ENCODE measurements around the gene OR2T34. TPM values are rescaled to one million over a fixed set of nuclear protein-coding genes. Genes with fewer than 3 reads are reported as not detected.

OR2T34 gene
- total and polyA plus RNA-seq, 2 of the 4 experiments (the other 2 are of a cell fraction), result not detected

GRCh38 chr1:248621770-248622169 is 47.2 kb upstream of the OR2T34 start:
- Histone ChIP-seq H4K20me1 (ENCODE audit: insufficient read depth, low read length) (no peaks in the 10 kb centered on the region), H2BK15ac (ENCODE audit: low read depth, low read length) (no peak overlapping the region), H3K9me3 (ENCODE audit: control insufficient read depth, insufficient read depth, low read length) (no peaks in the 10 kb centered on the region), H2BK5ac (ENCODE audit: low read depth, low read length, poor library complexity, severe bottlenecking) (no peak overlapping the region), H2BK120ac (ENCODE audit: low read depth, low read length) (no peak overlapping the region), H3K9ac (ENCODE audit: low read depth, low read length) (no peak overlapping the region), H4K5ac (ENCODE audit: low read depth, low read length) (no peak overlapping the region), H3K27ac (ENCODE audit: insufficient read depth, low read length) (no peak overlapping the region), H4K8ac (ENCODE audit: low read depth in 2 of 2, low read length in 2 of 2) (no peak overlapping the region), H2AK5ac (ENCODE audit: low read depth, low read length) (no peak overlapping the region), H3K23ac (ENCODE audit: low read depth, low read length) (no peak overlapping the region), H3K4me1 (ENCODE audit: control insufficient read depth, insufficient read depth, low read length) (no peaks in the 10 kb centered on the region), H3K4ac (ENCODE audit: low read depth, low read length) (no peak overlapping the region), H3K79me1 (ENCODE audit: low read depth in 1 of 2, low read length in 2 of 2) (no peaks in the 10 kb centered on the region), H3K36me3 (ENCODE audit: control insufficient read depth, insufficient read depth, low read length) (no peaks in the 10 kb centered on the region), H2AK9ac (replicated peaks; ENCODE audit: low read depth, low read length, poor library complexity) (no peak overlapping the region), H4K91ac (ENCODE audit: insufficient read depth, low read depth, low read length) (no peak overlapping the region), H3K56ac (ENCODE audit: extremely low read depth, insufficient read depth, low read length) (no peak overlapping the region), H2AFZ (replicated peaks; ENCODE audit: low read length, poor library complexity) (no peak overlapping the region), H3K9me1 (ENCODE audit: insufficient read depth, low read length) (no peaks in the 10 kb centered on the region), H3K27me3 (ENCODE audit: control insufficient read depth, insufficient read depth, low read length) (no peaks in the 10 kb centered on the region), H3K4me2 (ENCODE audit: low read depth, low read length) (no peak overlapping the region), H3K4me3 (ENCODE audit: insufficient read depth, low read depth, low read length) (no peak overlapping the region), H3K18ac (ENCODE audit: low read depth, low read length) (no peak overlapping the region), H3K14ac (replicated peaks; ENCODE audit: low read depth, low read length) (no peak overlapping the region), H2BK20ac (ENCODE audit: low read depth, low read length) (no peak overlapping the region)
- DNase-seq, result no peak
- no peak for ATAC-seq (ENCODE audit: low read depth)
- ChIA-PET CTCF (no interaction called here), POLR2A (ENCODE audit: unreplicated experiment) (no interaction called here)
- in situ Hi-C loops (cut with MboI; ENCODE audit: low sequenced_read_pairs) (no loop called here), dilution Hi-C loops (cut with HindIII; ENCODE audit: low sequenced_read_pairs, unreplicated experiment) (no loop called here), intact Hi-C loops (cut with micrococcal nuclease) (no loop called here)
- no CpG with 5 or more reads among the region's 7 CpGs for WGBS, 2 experiments (ENCODE audit: extremely low coverage in 2 of 2, insufficient read length in 1 of 2)
- BruUV-seq (replicated peaks), result no TSS peak
- TF ChIP-seq MAZ (IDR thresholded peaks at IDR 0.05; ENCODE audit: borderline replicate concordance, low read depth, low read length) (no peak), MXI1 (IDR thresholded peaks at IDR 0.05; ENCODE audit: borderline replicate concordance, low read depth, low read length) (no peak), RAD21 (IDR thresholded peaks at IDR 0.05; ENCODE audit: low read length) (no peak), CTCF (conservative IDR thresholded peaks at IDR 0.05; ENCODE audit: low read depth, low read length) (no peak), SMC3 (IDR thresholded peaks at IDR 0.05; ENCODE audit: low read depth, low read length) (no peak), BHLHE40 (IDR thresholded peaks at IDR 0.05; ENCODE audit: low read depth, low read length) (no peak), USF2 (IDR thresholded peaks at IDR 0.05; ENCODE audit: low read depth, low read length) (no peak), CEBPB (IDR thresholded peaks at IDR 0.05; ENCODE audit: low read depth, low read length) (no peak), NFE2L2 (IDR thresholded peaks at IDR 0.05; ENCODE audit: low read depth, low read length) (no peak), MAFK (IDR thresholded peaks at IDR 0.05; ENCODE audit: low read depth, low read length) (no peak), POLR2A (IDR thresholded peaks at IDR 0.05; ENCODE audit: low read depth, low read length) (no peak), RCOR1 (IDR thresholded peaks at IDR 0.05; ENCODE audit: insufficient replicate concordance, low read length) (no peak), RFX5 (IDR thresholded peaks at IDR 0.05; ENCODE audit: low read depth, low read length) (no peak), FOS (IDR thresholded peaks at IDR 0.05; ENCODE audit: low read depth, low read length) (no peak), ELK1 (IDR thresholded peaks at IDR 0.05; ENCODE audit: borderline replicate concordance, low read depth, low read length) (no peak), CHD1 (IDR thresholded peaks at IDR 0.05; ENCODE audit: low read depth, low read length) (no peak)
